Islet precursor cell (in vitro differentiated cells): ENCODE results near the gene LCN9.
"Not testable (repeated sequence)": the region's sequence is repeated elsewhere in the genome, so short reads cannot be mapped to it uniquely, and the experiment has no call there.

ENCODE experiments used
- DNase-seq: peaks from one replicate; pipeline ENCODE4 v3.0.0-alpha.2; 2018

The LCN9 gene

GRCh38 chr9:135662758-135663450 is at the start of gene LCN9:
TSS of gene LCN9 (plus strand) at chr9:135663309. CDS start at chr9:135663322, 13 bp downstream.
- DNase-seq = peak; percentile 79

- DNase-seq = no peak
Observed at GRCh38 chr9:135613946-135614805, 48.9 kb upstream of the LCN9 start.

GRCh38 chr9:135614821-135615665 is 48.1 kb upstream of the LCN9 start:
- no peak for DNase-seq

GRCh38 chr9:135615666-135616618 is 47.2 kb upstream of the LCN9 start:
- DNase-seq = peak; percentile 51

- no peak for DNase-seq
Observed at GRCh38 chr9:135616619-135617537, 46.2 kb upstream of the LCN9 start.

GRCh38 chr9:135617538-135617900 is 45.6 kb upstream of the LCN9 start:
- DNase-seq = no peak

- no peak for DNase-seq
Observed at GRCh38 chr9:135617991-135618411, 45.1 kb upstream of the LCN9 start.

GRCh38 chr9:135618866-135619598 is 44.1 kb upstream of the LCN9 start:
- DNase-seq = no peak

GRCh38 chr9:135619599-135619886 is 43.6 kb upstream of the LCN9 start:
- DNase-seq = no peak

- DNase-seq = no peak
Observed at GRCh38 chr9:135620558-135620957, 42.6 kb upstream of the LCN9 start.

- DNase-seq = no peak
Observed at GRCh38 chr9:135622415-135623020, 40.6 kb upstream of the LCN9 start.

- no peak for DNase-seq
Observed at GRCh38 chr9:135624282-135624681, 38.8 kb upstream of the LCN9 start.

- no peak for DNase-seq
Observed at GRCh38 chr9:135632841-135633240, 30.3 kb upstream of the LCN9 start.

GRCh38 chr9:135636930-135637530 is 26.1 kb upstream of the LCN9 start:
- not testable (repeated sequence) for DNase-seq

- DNase-seq = no peak
Observed at GRCh38 chr9:135639196-135639595, 23.9 kb upstream of the LCN9 start, which contains the start of gene GLT6D1. TSS of gene GLT6D1 (minus strand) at chr9:135639540. CDS start at chr9:135639187, 353 bp downstream.

GRCh38 chr9:135641047-135641446 is 22.1 kb upstream of the LCN9 start:
- no peak for DNase-seq

- no peak for DNase-seq
Observed at GRCh38 chr9:135641745-135642144, 21.4 kb upstream of the LCN9 start.

- DNase-seq = peak; percentile 94
Observed at GRCh38 chr9:135644631-135645218, 18.4 kb upstream of the LCN9 start.

GRCh38 chr9:135647884-135648283 is 15.2 kb upstream of the LCN9 start:
- no peak for DNase-seq
